DND-41 (cell line): Measurements from ENCODE around the gene LUZP1.

Source experiments
- CTCF ChIP-seq: IDR thresholded peaks from 2 replicates; pipeline ENCODE4 v1.5.1; 2012; ENCODE audit warnings: borderline replicate concordance, low read length, moderate library complexity, mild to moderate bottlenecking; ENCODE audit not compliant: poor library complexity, severe bottlenecking; ENCODE audit errors: extremely low read depth
- EZH2 ChIP-seq: IDR thresholded peaks from 3 replicates; pipeline ENCODE4 v1.6.1; 2012; ENCODE audit warnings: borderline replicate concordance, low read depth, mild to moderate bottlenecking, moderate library complexity, low read length, inconsistent platforms; ENCODE audit not compliant: severe bottlenecking

- TF ChIP-seq CTCF (no peak), EZH2 (no peak)
Measured at GRCh38 chr1:23179862-23180261, 11.2 kb upstream of the LUZP1 start.
